ENCODE results near the gene CDCP1.

The CDCP1 gene

GRCh38 chr3:45134758-45135521 lies 11.2 kb downstream of the CDCP1 start:
- TF ChIP-seq CTCF (IDR thresholded peaks at IDR 0.05; ENCODE audit: insufficient read depth, low read length, missing control alignments) = no peak
- ChIA-PET POLR2A (no interaction called here), CTCF (interaction anchor here (1.2 to 3.0 kb wide), 6 partner anchors 10 to 93 kb away, joined by 3 to 11 read pairs (median 4); no protein-coding TSS in a partner anchor)
- H3K4me3 ChIP-seq (ENCODE audit: low read depth, low read length) = no peak overlapping the region
- no peak for DNase-seq (ENCODE audit: low read depth, low spot score)

GRCh38 chr3:45132568-45133211 lies 13.5 kb downstream of the CDCP1 start:
- no peak for DNase-seq (ENCODE audit: low read depth, low spot score)
- ChIA-PET CTCF (interaction anchor here (0.6 to 3.0 kb wide), 7 partner anchors 8 to 97 kb away, joined by 3 to 11 read pairs (median 3); no protein-coding TSS in a partner anchor), POLR2A (interaction anchor here (2.2 kb wide), 1 partner anchor 9 kb away, joined by 12 read pairs; no protein-coding TSS in a partner anchor)
- no peak for TF ChIP-seq CTCF (IDR thresholded peaks at IDR 0.05; ENCODE audit: insufficient read depth, low read length, missing control alignments)
- no peak overlapping the region for H3K4me3 ChIP-seq (ENCODE audit: low read depth, low read length)

GRCh38 chr3:45131201-45131600 lies 15.0 kb downstream of the CDCP1 start:
- no peak for DNase-seq (ENCODE audit: low read depth, low spot score)
- TF ChIP-seq CTCF (IDR thresholded peaks at IDR 0.05; ENCODE audit: insufficient read depth, low read length, missing control alignments) = no peak
- POLR2A ChIA-PET = no interaction called here
- no peak overlapping the region for H3K4me3 ChIP-seq (ENCODE audit: low read depth, low read length)
- CTCF ChIA-PET = no interaction called here

- POLR2A ChIA-PET = no interaction called here
- CTCF ChIA-PET = interaction anchor here (1.4 kb wide), 1 partner anchor 23 kb away, joined by 3 read pairs; no protein-coding TSS in a partner anchor
- no peak overlapping the region for H3K4me3 ChIP-seq (ENCODE audit: low read depth, low read length)
- DNase-seq (ENCODE audit: low read depth, low spot score) = no peak
- no peak for TF ChIP-seq CTCF (IDR thresholded peaks at IDR 0.05; ENCODE audit: insufficient read depth, low read length, missing control alignments)
Observed at GRCh38 chr3:45130476-45130875, 15.7 kb downstream of the CDCP1 start.

GRCh38 chr3:45128950-45129349 lies 17.2 kb downstream of the CDCP1 start:
- H3K4me3 ChIP-seq (ENCODE audit: low read depth, low read length) = no peak overlapping the region
- ChIA-PET POLR2A (no interaction called here), CTCF (no interaction called here)
- TF ChIP-seq CTCF (IDR thresholded peaks at IDR 0.05; ENCODE audit: insufficient read depth, low read length, missing control alignments) = no peak
- DNase-seq (ENCODE audit: low read depth, low spot score) = no peak
